GM12878 (cell line): ENCODE measurements around the gene SFT2D1. TPM values are rescaled to one million over a fixed set of nuclear protein-coding genes. Genes with fewer than 3 reads are reported as not detected.

Experiments used
- ATF3 ChIP-seq: IDR thresholded peaks from 2 replicates; pipeline ENCODE4 v1.6.1; 2011; ENCODE audit warnings: low read depth, mild to moderate bottlenecking, low read length, moderate library complexity, borderline replicate concordance; ENCODE audit errors: extremely low read depth
- IRF5 ChIP-seq: fragments of 450-650 bp; IDR thresholded peaks from 2 replicates; pipeline ENCODE4 v1.6.1; 2017; ENCODE audit warnings: borderline replicate concordance
- KAT2A ChIP-seq: conservative IDR thresholded peaks from 2 replicates; pipeline ENCODE4 v1.6.1; 2011; ENCODE audit warnings: low read depth, low read length; ENCODE audit not compliant: control insufficient read depth
- PAX5 ChIP-seq: IDR thresholded peaks from 2 replicates; pipeline ENCODE4 v1.6.1; 2011; ENCODE audit warnings: low read depth, low read length, borderline replicate concordance
- REST ChIP-seq: IDR thresholded peaks from 2 replicates; pipeline ENCODE4 v1.6.1; 2012; ENCODE audit warnings: mild to moderate bottlenecking, low read depth, low read length
- SRF ChIP-seq, 2 experiments: IDR thresholded peaks; 2 replicates each; pipeline ENCODE4 v1.6.1; 2011; ENCODE audit warnings: low read depth in 2 of 2, low read length in 2 of 2, mild to moderate bottlenecking in 1 of 2, moderate library complexity in 1 of 2
- ZSCAN29 ChIP-seq: fragments of 450-650 bp; IDR thresholded peaks from 2 replicates; pipeline ENCODE4 v1.6.1; 2017; ENCODE audit warnings: mild to moderate bottlenecking, moderate library complexity
- polyA plus RNA-seq, 11 experiments: library from polyadenylated mRNA; depleted of rRNA in 4 of 11; unstranded in 6 of 11; stranded (reverse) in 5 of 11; fragments of >200 nt; fragmentation: Nextera tagmentation in 4 of 11; fragmentation: Illumina TruSeq in 1 of 11; extraction: Ambion mirVana in 4 of 11; extraction: Trizol in 1 of 11; gene quantifications; 1 replicate in 1 of 11; 2 replicates in 10 of 11; pipeline versions ENCODE4 v1.2.1 to v1.2.3, GENCODE V29; 2011 to 2016; ENCODE audit warnings: inconsistent platforms in 2 of 11, missing spikeins in 2 of 11, low read depth in 1 of 11
- total RNA-seq, 4 experiments: library from RNA; depleted of rRNA in 3 of 4; stranded (reverse); fragments of >200 nt in 3 of 4; fragmentation: Illumina TruSeq in 1 of 4; extraction: Trizol in 1 of 4; gene quantifications; 2 replicates each; pipeline versions ENCODE4 v1.2.1 to v1.2.3, GENCODE V29; 2013 to 2021

SFT2D1 gene
- total and polyA plus RNA-seq, 10 of the 15 experiments (the other 5 are each of a cell fraction or from before 2014, with no cell fraction given), result 69.5 to 281 (median 124) TPM

GRCh38 chr6:166284640-166285039 is 57.7 kb downstream of the SFT2D1 start (continued):
- no peak for TF ChIP-seq REST
- no peak for TF ChIP-seq ZSCAN29
- TF ChIP-seq ATF3, result no peak
- no peak for TF ChIP-seq IRF5
- TF ChIP-seq KAT2A, result no peak
- no peak for TF ChIP-seq PAX5
- no peak for TF ChIP-seq SRF (IDR thresholded peaks at IDR 0.05; ENCODE audit: low read depth in 2 of 2, low read length in 2 of 2)
